GM21529 (cell line): ENCODE results near the gene CCDC3.
"Not testable (repeated sequence)": the region's sequence is repeated elsewhere in the genome, so short reads cannot be mapped to it uniquely, and the experiment has no call there.

Source experiments
- ATAC-seq: cut with Tn5 transposase; IDR thresholded peaks from one replicate; pipeline ENCODE4 v1.9.1; 2021; ENCODE audit not compliant: unreplicated experiment

CCDC3 gene

GRCh38 chr10:13001887-13002212, 337 bp upstream of the CCDC3 start:
- no peak for ATAC-seq

- ATAC-seq: no peak
Observed at GRCh38 chr10:13000431-13000830, 1.1 kb downstream of the CCDC3 start.

GRCh38 chr10:12999849-13000248, 1.7 kb downstream of the CCDC3 start:
- no peak for ATAC-seq

GRCh38 chr10:12995425-12995861, 6.1 kb downstream of the CCDC3 start:
- no peak for ATAC-seq

GRCh38 chr10:12993595-12993994, 7.9 kb downstream of the CCDC3 start:
- ATAC-seq: no peak

GRCh38 chr10:12985347-12985746, 16.2 kb downstream of the CCDC3 start:
- ATAC-seq: no peak

GRCh38 chr10:12984165-12984747, 17.3 kb downstream of the CCDC3 start:
- no peak for ATAC-seq

- ATAC-seq: not testable (repeated sequence)
Observed at GRCh38 chr10:12983568-12983967, 17.9 kb downstream of the CCDC3 start.

- no peak for ATAC-seq
Observed at GRCh38 chr10:12981570-12981969, 19.9 kb downstream of the CCDC3 start.

- no peak for ATAC-seq
Observed at GRCh38 chr10:12980713-12981306, 20.7 kb downstream of the CCDC3 start.

GRCh38 chr10:12980102-12980661, 21.3 kb downstream of the CCDC3 start:
- no peak for ATAC-seq

GRCh38 chr10:12978891-12979290, 22.6 kb downstream of the CCDC3 start:
- ATAC-seq: no peak

- ATAC-seq: no peak
Observed at GRCh38 chr10:12975906-12976305, 25.6 kb downstream of the CCDC3 start.

GRCh38 chr10:12975266-12975665, 26.2 kb downstream of the CCDC3 start:
- no peak for ATAC-seq

GRCh38 chr10:12974491-12975199, 26.9 kb downstream of the CCDC3 start:
- ATAC-seq: no peak

- ATAC-seq: no peak
Observed at GRCh38 chr10:12974078-12974477, 27.4 kb downstream of the CCDC3 start.

GRCh38 chr10:12973149-12973718, 28.3 kb downstream of the CCDC3 start:
- no peak for ATAC-seq

- ATAC-seq: no peak
Observed at GRCh38 chr10:12972146-12972545, 29.4 kb downstream of the CCDC3 start.

- ATAC-seq: no peak
Observed at GRCh38 chr10:12971001-12971788, 30.3 kb downstream of the CCDC3 start.

- no peak for ATAC-seq
Observed at GRCh38 chr10:12969951-12970350, 31.6 kb downstream of the CCDC3 start.

- no peak for ATAC-seq
Observed at GRCh38 chr10:12966067-12966466, 35.4 kb downstream of the CCDC3 start.
